MG63 (cell line): ENCODE measurements around the gene PCGF3. TPM values are rescaled to one million over a fixed set of nuclear protein-coding genes. Genes with fewer than 3 reads are reported as not detected.
"Not testable (repeated sequence)": the region's sequence is repeated elsewhere in the genome, so short reads cannot be mapped to it uniquely, and the experiment has no call there.

Experiments
- DNase-seq: peaks from one replicate; pipeline ENCODE4 v3.0.0-alpha.2; 2020
- H3K27me3 ChIP-seq: fragments of 250-450 bp; sonication (Bioruptor Pico); 2 replicates; pipeline ENCODE4 v1.5.1; 2020; ENCODE audit warnings: mild to moderate bottlenecking, moderate library complexity
- H3K36me3 ChIP-seq: fragments of 250-450 bp; sonication (Bioruptor Pico); 2 replicates; pipeline ENCODE4 v1.5.1; 2020; ENCODE audit warnings: mild to moderate bottlenecking, moderate library complexity
- H3K4me3 ChIP-seq: fragments of 250-450 bp; sonication (Bioruptor Pico); 2 replicates; pipeline ENCODE4 v1.5.1; 2020; ENCODE audit warnings: mild to moderate bottlenecking, moderate library complexity
- H3K9me3 ChIP-seq: fragments of 250-450 bp; sonication (Bioruptor Pico); 2 replicates; pipeline ENCODE4 v1.5.1; 2020; ENCODE audit warnings: mild to moderate bottlenecking, moderate library complexity
- total RNA-seq: library from RNA; depleted of rRNA; stranded (reverse); fragments of >200 nt; shearing (Covaris generic); gene quantifications from 2 replicates; pipeline ENCODE4 v1.2.3, GENCODE V29; 2014; ENCODE audit warnings: low replicate concordance

The PCGF3 gene
- total RNA-seq, 1 experiment from 2014 or later: 9.9 TPM

DNA sequence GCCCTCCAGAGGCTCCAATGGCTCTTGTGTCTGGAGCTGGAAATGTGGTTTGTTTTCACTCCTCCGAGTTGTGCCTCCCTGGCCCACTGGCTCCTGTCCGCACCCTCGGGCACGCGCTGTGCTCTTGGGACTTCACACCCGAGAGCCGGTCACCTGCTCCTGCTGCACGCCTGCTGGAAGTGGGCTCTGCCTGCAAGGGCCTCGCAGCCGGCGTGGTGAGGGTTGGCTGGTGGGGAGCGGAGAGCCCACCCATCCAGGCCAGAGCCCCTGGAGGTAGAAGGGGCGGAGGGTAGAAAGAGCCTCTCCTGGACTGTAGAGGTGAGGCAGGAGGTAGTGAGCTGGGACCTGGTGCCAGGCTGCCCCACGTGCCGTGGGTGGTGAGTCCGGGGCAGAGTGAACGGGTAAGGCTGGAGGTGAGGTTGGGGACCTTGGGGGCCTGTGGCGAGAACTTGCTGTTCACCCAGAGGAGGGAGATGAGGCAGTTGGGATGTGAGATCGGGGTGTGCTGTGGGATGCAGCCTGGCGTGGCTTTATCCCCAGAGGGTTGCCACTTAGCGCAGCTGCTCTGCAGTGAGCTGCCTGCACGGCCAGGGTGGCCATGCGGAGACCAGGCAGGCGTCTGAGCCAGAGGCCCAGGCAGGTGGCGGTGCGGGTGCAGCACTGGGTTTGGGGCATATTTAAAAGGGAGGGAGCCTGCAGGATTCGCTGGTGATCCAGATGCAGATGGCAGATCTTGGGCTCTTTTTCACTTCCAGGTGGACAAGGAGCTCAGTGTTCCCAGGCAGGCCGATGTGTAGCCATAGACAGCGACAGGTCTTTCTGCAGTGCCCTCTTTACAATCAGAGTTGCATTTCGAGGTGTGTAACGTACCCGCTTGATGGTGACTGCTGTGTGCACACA, 48.8 kb downstream of the PCGF3 start:
- Histone ChIP-seq H3K4me3 (no peak overlapping the region), H3K27me3 (no peaks in the 10 kb centered on the region), H3K9me3 (no peaks in the 10 kb centered on the region), H3K36me3 (peaks cover 2% of the 10 kb centered on the region; the same call in 1 of the 2 replicates)
- DNase-seq: no peak

DNA sequence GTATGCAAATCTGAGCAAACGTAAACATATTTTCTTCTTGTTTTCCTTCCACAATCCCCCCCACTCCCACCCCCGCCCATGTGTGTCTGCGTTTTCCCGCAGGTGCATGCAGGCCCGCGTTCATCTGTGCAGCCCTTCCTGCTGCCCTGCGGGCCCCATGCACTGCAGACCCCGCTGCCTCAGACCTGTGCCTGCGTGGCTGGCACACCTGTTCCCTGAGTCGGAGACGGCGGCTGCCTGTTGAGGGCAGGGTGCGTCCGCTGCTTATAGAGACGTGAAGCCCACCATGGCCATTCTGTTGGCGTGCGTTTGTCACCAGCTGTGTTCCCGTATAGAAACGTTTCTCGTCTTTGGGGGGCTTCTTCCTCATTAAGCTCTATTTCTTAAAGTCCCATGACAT, 51.5 kb downstream of the PCGF3 start:
- Histone ChIP-seq H3K9me3 (no peaks in the 10 kb centered on the region), H3K27me3 (no peaks in the 10 kb centered on the region), H3K4me3 (no peak overlapping the region), H3K36me3 (0 out of 2 replicates have a peak, but pooled peaks cover 2% of the 10 kb centered on the region)
- no peak for DNase-seq

DNA sequence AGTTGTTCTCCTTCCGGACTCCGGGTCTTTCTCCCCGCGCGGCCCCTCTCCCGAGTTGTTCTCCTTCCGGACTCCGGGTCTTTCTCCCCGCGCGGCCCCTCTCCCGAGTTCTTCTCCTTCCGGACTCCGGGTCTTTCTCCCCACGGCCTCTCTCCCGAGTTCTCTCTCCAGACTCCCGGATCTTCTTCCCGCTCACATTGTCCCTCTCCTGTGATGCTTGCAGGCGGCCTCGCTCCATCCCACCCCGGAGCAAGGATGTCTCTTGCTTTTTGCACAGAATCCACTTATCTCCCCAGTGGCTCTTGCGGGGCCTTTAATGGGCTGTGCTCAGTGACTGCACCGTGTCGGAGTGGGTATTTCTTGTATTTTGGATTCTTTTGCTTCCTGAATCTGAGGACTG, 54.2 kb downstream of the PCGF3 start:
- H3K27me3 ChIP-seq, DNase-seq, H3K36me3 ChIP-seq, H3K9me3 ChIP-seq, H3K4me3 ChIP-seq: not testable (repeated sequence)

DNA sequence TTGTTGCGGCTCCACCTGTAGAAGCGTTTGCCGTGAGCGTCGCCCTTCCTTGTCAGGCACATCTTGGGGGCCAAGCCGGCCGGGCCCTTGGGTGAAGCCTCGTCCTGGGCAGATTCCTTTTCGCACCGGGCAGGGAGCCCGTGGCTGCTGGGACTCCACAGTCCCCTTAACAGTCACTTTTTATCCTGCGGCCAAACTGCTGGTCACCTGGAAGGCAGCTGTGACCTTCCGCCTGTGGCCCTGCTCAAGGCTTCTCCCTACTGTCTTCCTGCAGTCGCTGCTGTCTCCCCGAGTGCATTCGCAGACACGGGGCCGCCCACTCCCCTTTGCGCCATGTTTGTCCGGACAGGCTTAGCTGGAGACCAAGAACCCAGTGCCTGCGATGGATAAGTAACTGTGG, 55.0 kb downstream of the PCGF3 start:
- Histone ChIP-seq H3K27me3 (no peaks in the 10 kb centered on the region), H3K9me3 (no peaks in the 10 kb centered on the region), H3K4me3 (no peak overlapping the region), H3K36me3 (0 out of 2 replicates have a peak, but pooled peaks cover 2% of the 10 kb centered on the region)
- DNase-seq: no peak

DNA sequence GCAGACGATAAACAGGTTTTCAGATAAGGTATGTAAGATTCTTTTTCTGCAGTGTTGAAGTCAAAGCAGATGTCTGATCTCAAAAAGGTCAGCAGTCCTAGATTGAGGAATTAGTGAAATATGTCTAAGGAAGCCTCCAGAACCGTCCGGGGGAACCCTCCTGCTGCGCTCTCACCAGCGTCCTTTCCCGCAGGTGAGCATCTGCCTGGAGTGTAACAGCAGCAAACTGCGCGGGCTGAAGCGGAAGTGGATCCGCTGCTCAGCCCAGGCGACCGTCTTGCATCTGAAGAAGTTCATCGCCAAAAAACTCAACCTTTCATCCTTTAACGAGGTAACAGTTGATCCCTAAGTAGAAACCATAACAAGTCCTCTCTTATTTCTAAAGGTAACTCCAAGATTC, 55.5 kb downstream of the PCGF3 start:
- DNase-seq: no peak
- no peaks in the 10 kb centered on the region for H3K27me3 ChIP-seq
- no peak overlapping the region for H3K4me3 ChIP-seq
- no peaks in the 10 kb centered on the region for H3K9me3 ChIP-seq
- H3K36me3 ChIP-seq: 0 out of 2 replicates have a peak, but pooled peaks cover 5% of the 10 kb centered on the region

DNA sequence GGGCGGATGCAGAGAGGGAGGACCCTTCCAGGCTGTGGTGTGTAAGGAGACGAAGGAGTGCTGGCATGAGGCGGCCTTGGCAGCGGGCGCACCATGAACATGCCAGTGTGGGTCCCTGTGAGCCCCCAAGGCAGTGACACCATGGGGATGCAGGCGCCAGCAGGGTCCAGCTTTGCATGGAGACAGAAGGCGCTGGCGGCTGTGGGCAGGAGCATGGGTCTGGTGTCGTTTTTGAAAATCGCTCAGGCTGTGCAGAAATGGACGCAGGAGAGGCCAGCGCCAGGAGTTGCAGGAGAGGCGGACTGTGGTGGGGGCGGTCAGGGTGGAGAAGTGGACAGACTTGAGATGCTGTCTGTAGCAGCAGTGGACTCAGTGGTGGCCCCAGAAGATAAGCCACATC, 56.1 kb downstream of the PCGF3 start:
- Histone ChIP-seq H3K27me3 (no peaks in the 10 kb centered on the region), H3K9me3 (no peaks in the 10 kb centered on the region), H3K36me3 (peaks cover 7% of the 10 kb centered on the region), H3K4me3 (no peak overlapping the region)
- no peak for DNase-seq

DNA sequence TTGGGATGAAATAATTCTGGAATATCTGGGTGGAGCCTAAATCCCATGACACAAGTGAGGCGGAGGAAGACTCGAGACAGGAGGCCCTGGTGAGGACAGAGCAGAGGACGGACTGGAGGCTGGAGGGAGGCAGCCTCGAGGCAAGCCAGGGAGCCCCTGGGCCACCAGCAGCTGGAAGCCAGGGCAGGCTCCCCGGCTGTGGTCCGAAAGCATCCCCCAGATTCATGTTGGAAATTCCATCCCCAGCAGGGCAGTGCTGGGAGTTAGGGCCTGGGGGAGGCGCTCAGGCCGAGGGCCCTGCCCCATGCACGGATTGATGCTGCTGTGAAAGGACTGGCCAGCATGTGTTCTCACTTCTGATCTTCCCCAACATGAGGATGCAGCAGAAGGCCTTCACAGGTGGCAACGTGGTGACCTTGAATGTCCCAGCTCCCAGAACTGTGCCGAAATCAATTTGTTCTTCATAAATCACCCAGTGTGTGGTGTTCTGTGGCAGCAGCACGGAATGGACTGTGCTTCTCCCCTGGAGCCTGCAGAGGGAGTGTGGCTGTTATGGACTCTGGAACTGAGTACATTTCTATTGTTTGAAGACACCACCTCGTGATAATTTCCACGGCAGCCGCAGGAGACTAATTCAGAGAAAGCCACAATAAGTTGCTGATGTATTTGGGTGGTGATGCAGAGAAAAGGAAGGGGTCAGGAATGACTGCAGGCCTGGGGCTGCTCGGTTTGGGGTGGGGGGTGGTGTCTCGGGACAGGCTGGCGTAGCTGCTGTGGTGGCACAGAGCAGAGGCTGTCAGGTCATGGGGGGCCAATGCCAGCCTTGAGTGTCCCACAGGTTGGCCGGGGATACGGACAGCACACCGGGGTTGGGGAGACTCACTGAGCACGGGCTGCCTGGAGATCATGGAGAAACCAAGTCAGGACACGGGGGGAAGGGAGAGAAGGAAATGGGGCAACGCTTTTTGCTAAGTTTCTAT, 56.9 kb downstream of the PCGF3 start:
- Histone ChIP-seq H3K4me3 (no peak overlapping the region), H3K36me3 (peaks cover 12% of the 10 kb centered on the region), H3K27me3 (no peaks in the 10 kb centered on the region), H3K9me3 (no peaks in the 10 kb centered on the region)
- no peak for DNase-seq

DNA sequence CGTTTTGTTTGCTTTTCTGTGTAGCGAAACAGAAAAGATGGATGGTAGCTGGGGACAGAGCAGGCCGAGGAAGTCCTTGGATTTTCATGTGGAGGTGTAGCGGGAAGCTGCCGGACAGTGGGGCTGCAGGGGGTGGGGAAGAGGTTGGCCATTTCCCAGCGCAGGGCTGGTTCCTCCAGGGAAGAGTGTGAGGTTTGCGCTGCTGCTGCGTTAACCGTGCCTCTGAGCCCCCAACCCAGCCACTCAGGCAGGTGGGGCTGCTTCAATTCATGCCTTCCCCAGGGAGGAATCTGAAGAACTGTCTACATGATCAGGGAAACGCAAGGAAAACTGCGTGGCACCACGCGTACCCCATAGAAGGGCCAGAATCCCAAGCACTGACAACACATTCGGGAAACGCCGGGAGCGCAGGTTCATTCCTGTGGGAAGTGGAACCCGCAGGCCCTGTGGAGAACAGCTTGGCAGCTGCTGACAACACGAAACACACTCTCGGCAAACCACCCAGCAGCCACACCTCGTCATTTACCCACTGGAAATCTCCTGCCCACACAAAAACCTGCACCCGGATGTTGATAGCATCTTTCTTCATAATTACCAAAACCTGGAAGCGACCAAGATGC, 57.7 kb downstream of the PCGF3 start:
- H3K9me3 ChIP-seq: no peaks in the 10 kb centered on the region
- no peak for DNase-seq
- H3K36me3 ChIP-seq: peaks cover 15% of the 10 kb centered on the region
- no peak overlapping the region for H3K4me3 ChIP-seq
- no peaks in the 10 kb centered on the region for H3K27me3 ChIP-seq

DNA sequence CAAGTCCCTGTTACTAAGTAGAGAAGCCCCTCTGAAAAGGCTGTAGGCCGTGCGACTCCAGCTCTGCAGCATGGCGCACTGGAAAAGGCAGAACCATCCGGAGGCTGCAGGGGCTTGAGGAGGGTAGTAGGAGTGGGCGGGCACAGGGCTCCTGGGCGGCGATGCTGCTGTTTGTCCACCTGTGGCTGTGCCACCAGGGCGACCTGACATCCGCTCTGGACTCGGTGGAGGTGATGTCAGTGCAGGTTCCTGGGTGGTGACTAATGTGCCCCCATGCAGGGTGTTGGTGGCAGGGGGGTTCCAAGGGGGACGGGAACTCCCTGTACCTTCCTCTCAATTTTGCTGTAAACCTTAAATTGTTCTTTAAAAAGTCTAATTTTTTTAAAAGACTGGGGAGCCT, 58.3 kb downstream of the PCGF3 start:
- no peak overlapping the region for H3K4me3 ChIP-seq
- no peaks in the 10 kb centered on the region for H3K9me3 ChIP-seq
- no peak for DNase-seq
- H3K27me3 ChIP-seq: no peaks in the 10 kb centered on the region
- H3K36me3 ChIP-seq: peaks cover 19% of the 10 kb centered on the region

DNA sequence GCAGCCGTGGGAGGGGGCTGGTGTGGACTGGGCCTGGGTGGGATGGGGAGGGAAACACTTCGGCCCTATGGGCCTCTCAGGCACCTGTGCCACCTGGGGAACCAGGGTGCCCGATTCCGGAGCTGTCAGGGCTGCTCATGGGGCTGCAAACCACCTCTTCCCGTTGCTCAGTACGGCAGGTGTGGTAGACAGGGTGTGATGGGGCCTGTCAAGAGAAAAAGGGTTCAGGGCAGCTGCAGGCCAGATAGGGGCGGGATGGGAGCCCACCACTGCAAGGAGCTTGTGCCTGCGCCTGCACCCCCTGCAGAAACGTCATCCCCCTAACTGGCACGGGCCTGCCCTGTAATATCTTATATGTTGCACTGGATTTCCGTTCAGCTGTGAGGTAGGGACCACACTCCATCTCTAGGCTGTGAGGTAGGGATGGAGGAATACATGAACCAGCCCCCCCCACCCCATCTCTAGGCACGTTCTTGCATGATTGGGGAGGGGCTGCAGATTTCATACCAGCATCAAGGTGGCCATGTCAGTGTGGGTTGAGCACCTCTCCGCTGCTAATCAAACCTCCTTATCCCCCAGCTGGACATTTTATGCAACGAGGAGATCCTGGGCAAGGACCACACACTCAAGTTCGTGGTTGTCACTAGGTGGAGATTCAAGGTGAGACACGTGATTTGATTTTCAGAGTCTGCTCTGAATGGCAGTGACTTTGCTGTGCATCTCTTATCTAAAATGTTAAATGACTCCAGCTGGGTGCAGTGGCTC, 59.0 kb downstream of the PCGF3 start:
- H3K36me3 ChIP-seq: peaks cover 24% of the 10 kb centered on the region

DNA sequence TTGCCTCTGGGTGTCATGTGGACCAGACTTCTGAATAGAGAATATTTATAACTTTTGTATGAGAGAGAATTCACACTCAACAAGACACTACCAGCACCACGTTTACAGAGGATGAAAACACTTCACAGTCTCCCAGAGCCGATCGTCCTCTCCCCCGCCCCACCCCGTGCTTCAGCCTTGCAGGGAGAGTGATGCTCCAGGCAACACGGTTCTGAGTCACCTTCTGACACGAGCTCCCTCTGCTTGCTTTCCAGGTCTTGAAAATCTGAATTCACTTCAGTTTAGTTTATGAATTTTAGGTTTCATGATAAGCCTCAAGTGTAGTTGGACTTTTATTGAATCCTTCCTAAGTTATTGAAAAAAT, 60.5 kb downstream of the PCGF3 start:
- Histone ChIP-seq H3K36me3 (peaks cover 25% of the 10 kb centered on the region), H3K9me3 (no peaks in the 10 kb centered on the region), H3K4me3 (no peak overlapping the region), H3K27me3 (no peaks in the 10 kb centered on the region)
- DNase-seq: peak; percentile 47

More for the DNA sequence above, 59.0 kb downstream of the PCGF3 start:
- no peaks in the 10 kb centered on the region for H3K9me3 ChIP-seq
- DNase-seq: no peak
- H3K4me3 ChIP-seq: no peak overlapping the region
- no peaks in the 10 kb centered on the region for H3K27me3 ChIP-seq

DNA sequence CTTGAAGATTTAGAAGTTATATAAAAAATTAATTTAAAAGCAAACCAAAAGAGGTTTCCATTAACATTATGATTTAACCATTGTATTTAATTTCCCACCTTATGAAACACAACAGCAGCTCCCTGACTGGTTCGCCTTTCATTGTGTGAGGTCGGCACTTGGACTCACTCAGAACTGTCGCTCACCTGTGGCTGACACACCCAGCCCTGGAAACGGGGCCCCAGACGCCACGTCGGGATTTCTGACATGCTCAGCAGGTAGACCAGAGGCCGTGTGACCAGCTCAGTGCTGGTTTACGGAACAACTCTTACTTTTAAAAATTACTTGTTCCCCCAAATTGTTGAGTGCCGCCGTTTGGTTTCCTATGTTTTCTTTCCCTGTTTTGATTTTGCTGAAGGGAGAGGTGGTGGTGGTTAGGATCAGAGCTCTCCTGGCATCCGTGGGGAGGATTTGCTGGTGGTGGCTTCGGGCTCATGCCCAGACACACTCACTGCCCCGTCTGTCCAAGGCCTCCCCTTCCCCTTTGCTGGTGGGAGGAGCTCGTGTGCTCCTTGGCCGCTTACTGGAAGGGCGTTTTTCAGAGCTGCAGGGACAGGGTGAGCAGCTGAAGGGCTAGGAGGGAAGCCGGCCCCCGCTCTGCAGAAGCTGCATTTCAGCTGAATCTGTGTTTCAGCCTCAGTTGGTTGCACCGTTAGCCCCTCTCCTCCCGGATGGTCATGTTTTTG, 61.1 kb downstream of the PCGF3 start:
- no peaks in the 10 kb centered on the region for H3K27me3 ChIP-seq
- H3K4me3 ChIP-seq: no peak overlapping the region
- DNase-seq: no peak
- H3K9me3 ChIP-seq: no peaks in the 10 kb centered on the region
- H3K36me3 ChIP-seq: peaks cover 25% of the 10 kb centered on the region

DNA sequence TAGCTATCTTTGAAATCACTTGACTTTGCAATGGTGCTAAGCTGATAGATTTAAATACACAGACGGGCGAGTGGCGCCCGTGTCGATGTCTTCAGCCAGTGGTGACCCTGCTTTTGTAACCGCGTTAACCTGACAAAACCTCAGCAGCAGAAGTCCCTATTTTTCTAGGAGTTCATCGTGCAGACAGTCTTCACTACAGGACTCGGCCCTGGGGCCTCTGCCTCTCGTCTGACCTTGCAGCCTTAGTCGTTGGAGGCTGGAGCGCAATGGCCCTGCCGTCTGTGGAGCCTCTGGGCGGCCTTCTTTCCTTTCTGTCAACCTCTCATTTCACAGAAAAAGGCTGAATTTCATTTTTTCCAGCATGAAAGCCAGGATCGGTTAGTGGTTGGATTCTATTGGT, 62.4 kb downstream of the PCGF3 start:
- no peak for DNase-seq
- Histone ChIP-seq H3K36me3 (peaks cover 25% of the 10 kb centered on the region), H3K27me3 (no peaks in the 10 kb centered on the region), H3K4me3 (no peak overlapping the region), H3K9me3 (no peaks in the 10 kb centered on the region)

DNA sequence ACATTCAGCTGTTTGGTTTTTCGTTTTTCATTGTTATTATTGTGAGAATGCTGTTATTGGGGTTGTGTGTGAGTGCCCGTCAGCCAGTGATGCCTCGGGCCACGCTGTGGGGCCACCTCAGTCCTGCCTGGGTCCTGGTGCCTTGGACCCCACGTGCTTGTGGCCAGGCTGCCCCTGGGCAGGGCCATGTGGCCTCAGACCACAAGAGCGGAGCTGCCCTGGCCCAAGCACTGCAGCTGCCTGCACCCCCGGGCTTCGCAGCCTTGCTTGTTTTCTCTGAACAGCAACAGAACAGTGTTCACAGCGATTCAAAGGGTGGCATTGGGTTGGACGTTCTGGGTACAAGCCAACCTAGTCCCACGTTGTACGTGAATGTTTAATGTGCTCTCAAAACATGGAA, 63.4 kb downstream of the PCGF3 start:
- no peak for DNase-seq

DNA sequence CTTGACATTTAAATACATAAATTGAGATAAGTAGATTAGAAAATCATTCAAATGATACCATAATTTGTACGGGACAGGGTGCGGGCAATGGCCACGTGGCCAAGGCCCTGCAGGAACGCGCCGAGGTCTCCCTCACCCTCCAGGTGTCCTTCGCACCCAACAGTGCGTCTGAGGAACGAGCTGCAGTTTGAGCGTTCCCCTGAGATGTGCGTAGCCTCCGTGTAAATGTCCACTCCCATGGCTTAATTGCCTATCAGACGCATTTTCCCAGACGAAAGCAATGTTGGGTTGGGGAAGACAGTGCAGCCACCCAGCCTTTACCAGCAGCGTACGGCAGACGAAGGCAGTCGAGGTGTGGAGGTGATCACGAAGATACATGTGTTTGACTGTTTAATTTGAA, 63.9 kb downstream of the PCGF3 start:
- peaks cover 25% of the 10 kb centered on the region for H3K36me3 ChIP-seq

More for the DNA sequence above, 63.4 kb downstream of the PCGF3 start:
- H3K27me3 ChIP-seq: no peaks in the 10 kb centered on the region
- no peaks in the 10 kb centered on the region for H3K9me3 ChIP-seq
- H3K4me3 ChIP-seq: no peak overlapping the region
- H3K36me3 ChIP-seq: peaks cover 25% of the 10 kb centered on the region

DNA sequence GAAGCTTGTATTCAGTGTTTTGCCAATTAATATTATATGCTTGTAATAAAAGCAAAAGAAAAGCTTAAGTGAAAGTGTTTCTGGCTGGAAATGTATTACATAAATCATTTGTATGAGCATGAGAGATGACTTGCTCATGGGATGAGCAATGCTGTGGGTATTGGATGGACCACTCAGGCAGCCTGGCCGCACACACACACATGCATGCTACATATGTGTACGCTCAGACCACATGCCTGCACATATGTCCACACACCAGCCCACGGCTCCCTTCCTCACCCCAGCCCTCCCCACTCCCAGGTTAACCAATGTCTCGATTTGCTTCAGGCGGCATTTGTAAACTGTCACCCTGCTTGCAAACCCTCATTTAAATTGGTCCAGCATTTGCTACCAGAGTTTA, 64.4 kb downstream of the PCGF3 start:
- DNase-seq: no peak
- Histone ChIP-seq H3K9me3 (no peaks in the 10 kb centered on the region), H3K36me3 (peaks cover 25% of the 10 kb centered on the region), H3K27me3 (no peaks in the 10 kb centered on the region), H3K4me3 (no peak overlapping the region)

More for the DNA sequence above, 63.9 kb downstream of the PCGF3 start:
- no peaks in the 10 kb centered on the region for H3K27me3 ChIP-seq
- no peaks in the 10 kb centered on the region for H3K9me3 ChIP-seq
- DNase-seq: no peak
- H3K4me3 ChIP-seq: no peak overlapping the region
